ENCODE data around the gene TBC1D13. TPM values are rescaled to one million over a fixed set of nuclear protein-coding genes. Genes with fewer than 3 reads are reported as not detected.
"Not testable (repeated sequence)": the region's sequence is repeated elsewhere in the genome, so short reads cannot be mapped to it uniquely, and the experiment has no call there.

The TBC1D13 gene
- total RNA-seq, 2 experiments from 2014 or later: 25.4 to 28.7 TPM

GRCh38 chr9:128841694-128842492, 54.8 kb downstream of the TBC1D13 start:
- Mint-ChIP-seq H3K4me1 (ENCODE audit: low read depth) (no peaks in the 10 kb centered on the region), H3K27ac (no peak overlapping the region), H3K27me3 (no peaks in the 10 kb centered on the region), H3K9me3 (no peaks in the 10 kb centered on the region), H3K36me3 (ENCODE audit: low read depth) (peaks cover 18% of the 10 kb centered on the region), H3K4me3 (no peak overlapping the region)
- ChIA-PET POLR2A (no interaction called here), CTCF (no interaction called here)
- no peak for ATAC-seq (ENCODE audit: poor library complexity)
- no peaks in the 10 kb centered on the region for H3K4me1 ChIP-seq (ENCODE audit: insufficient read depth, low read length)
- H3K27me3 ChIP-seq (ENCODE audit: control insufficient read depth in 1 of 2, insufficient read depth in 2 of 2, low read length in 2 of 2): no peaks in the 10 kb centered on the region
- TF ChIP-seq CTCF (IDR thresholded peaks at IDR 0.05): no peak
- no peak overlapping the region for H3K27ac ChIP-seq (ENCODE audit: low read depth in 1 of 2, low read length in 2 of 2)
- intact Hi-C loops (cut with DNase I, micrococcal nuclease): no loop called here
- no peaks in the 10 kb centered on the region for H3K9me3 ChIP-seq (ENCODE audit: control insufficient read depth in 1 of 2, insufficient read depth in 1 of 2, low read length in 2 of 2)
- DNase-seq: no peak
- no peak overlapping the region for H3K4me3 ChIP-seq (ENCODE audit: low read length)
- peaks cover 26% of the 10 kb centered on the region for H3K36me3 ChIP-seq (ENCODE audit: insufficient read depth, low read length)

GRCh38 chr9:128843171-128843570, 56.1 kb downstream of the TBC1D13 start:
- intact Hi-C loops (cut with DNase I, micrococcal nuclease); H3K4me1 ChIP-seq (ENCODE audit: insufficient read depth, low read length); POLR2A ChIA-PET; DNase-seq; H3K4me3 ChIP-seq (ENCODE audit: low read length); H3K27me3 Mint-ChIP-seq; H3K27ac Mint-ChIP-seq; H3K9me3 ChIP-seq (ENCODE audit: control insufficient read depth in 1 of 2, insufficient read depth in 1 of 2, low read length in 2 of 2); ATAC-seq (ENCODE audit: poor library complexity); H3K4me1 Mint-ChIP-seq (ENCODE audit: low read depth); H3K9me3 Mint-ChIP-seq; H3K4me3 Mint-ChIP-seq; H3K27me3 ChIP-seq (ENCODE audit: control insufficient read depth in 1 of 2, insufficient read depth in 2 of 2, low read length in 2 of 2); H3K27ac ChIP-seq (ENCODE audit: low read depth in 1 of 2, low read length in 2 of 2): not testable (repeated sequence)
- peaks cover 21% of the 10 kb centered on the region for H3K36me3 Mint-ChIP-seq (ENCODE audit: low read depth)
- peaks cover 16% of the 10 kb centered on the region for H3K36me3 ChIP-seq (ENCODE audit: insufficient read depth, low read length)
- CTCF ChIA-PET: interaction anchor here (0.7 kb wide), 1 partner anchor 164 kb away, joined by 3 read pairs; no protein-coding TSS in a partner anchor

GRCh38 chr9:128845186-128845931, 58.3 kb downstream of the TBC1D13 start:
- no peak overlapping the region for H3K27ac Mint-ChIP-seq
- Histone ChIP-seq H3K27me3 (ENCODE audit: control insufficient read depth in 1 of 2, insufficient read depth in 2 of 2, low read length in 2 of 2) (no peaks in the 10 kb centered on the region), H3K9me3 (ENCODE audit: control insufficient read depth in 1 of 2, insufficient read depth in 1 of 2, low read length in 2 of 2) (peaks cover 0 to 8% of the 10 kb centered on the region in 2 experiments), H3K4me3 (ENCODE audit: low read length) (no peak overlapping the region), H3K27ac (ENCODE audit: low read depth in 1 of 2, low read length in 2 of 2) (no peak overlapping the region), H3K4me1 (ENCODE audit: insufficient read depth, low read length) (no peaks in the 10 kb centered on the region), H3K36me3 (ENCODE audit: insufficient read depth, low read length) (peaks cover 15% of the 10 kb centered on the region)
- H3K9me3 Mint-ChIP-seq: no peaks in the 10 kb centered on the region
- ATAC-seq (ENCODE audit: poor library complexity): no peak
- H3K27me3 Mint-ChIP-seq: no peaks in the 10 kb centered on the region
- CTCF ChIA-PET: no interaction called here
- H3K4me3 Mint-ChIP-seq: no peak overlapping the region
- DNase-seq: no peak
- POLR2A ChIA-PET: interaction anchor here (1.0 kb wide), 2 partner anchors 27 to 293 kb away, joined by 3 to 6 read pairs; partner anchors contain the start of genes ENDOG and SPTAN1
- H3K4me1 Mint-ChIP-seq (ENCODE audit: low read depth): no peaks in the 10 kb centered on the region
- TF ChIP-seq CTCF (IDR thresholded peaks at IDR 0.05): no peak
- intact Hi-C loops (cut with DNase I, micrococcal nuclease): no loop called here
- H3K36me3 Mint-ChIP-seq (ENCODE audit: low read depth): peaks cover 24% of the 10 kb centered on the region

Data from CD4-positive, alpha-beta T cell (primary cell).